Suprapubic skin (tissue), 3 donors: ENCODE measurements around the gene NUCB1.

ENCODE experiments used
- CTCF ChIP-seq, 2 donors: fragments of 200-600 bp in 1 of 2; fragments of 450-650 bp in 1 of 2; sonication (generic) in 1 of 2; IDR thresholded peaks; one replicate each; pipeline ENCODE4 v1.5.1; 2016 to 2019; ENCODE audit warnings: antibody characterized with exemption in 2 of 2, mild to moderate bottlenecking in 1 of 2, moderate library complexity in 1 of 2
- POLR2AphosphoS5 ChIP-seq, 3 donors: sonication (generic); formaldehyde crosslinking; IDR thresholded peaks; one replicate each; pipeline ENCODE4 v1.6.1; 2017; ENCODE audit warnings: antibody characterized with exemption in 3 of 3

- TF ChIP-seq CTCF (IDR thresholded peaks at IDR 0.05): no peak
- TF ChIP-seq POLR2AphosphoS5 (IDR thresholded peaks at IDR 0.05): no peak
These were observed 18.1 kb upstream of the NUCB1 start for GRCh38 chr19:48881741-48882657.
